CD4-positive, alpha-beta T cell treated with Interferon gamma for 1 hour (primary cell): ENCODE data around the gene PIGU.
"Not testable (repeated sequence)": the region's sequence is repeated elsewhere in the genome, so short reads cannot be mapped to it uniquely, and the experiment has no call there.

ENCODE experiments used
- DNase-seq: peaks from one replicate; pipeline ENCODE4 v3.0.0-alpha.2; 2020

PIGU gene

DNA sequence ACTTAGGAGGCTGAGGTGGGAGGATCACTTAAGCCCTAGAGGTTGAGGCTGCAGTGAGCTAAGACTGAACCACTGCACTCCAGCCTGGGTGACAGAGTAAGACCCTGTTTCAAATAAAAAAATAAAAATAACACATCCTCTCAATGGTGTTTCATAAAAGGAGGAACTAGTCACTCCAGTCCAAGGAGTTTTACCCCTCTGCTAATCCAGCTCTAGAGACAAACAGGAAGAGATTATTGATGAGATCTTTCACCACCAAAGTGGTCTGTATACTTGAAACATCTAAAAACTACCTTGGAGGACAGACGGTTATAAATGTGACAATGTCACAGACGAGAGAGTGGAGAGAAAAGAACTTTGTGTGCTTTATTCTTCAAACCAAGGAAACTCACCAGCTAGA is 58.2 kb downstream of the PIGU start:
- DNase-seq = no peak

DNA sequence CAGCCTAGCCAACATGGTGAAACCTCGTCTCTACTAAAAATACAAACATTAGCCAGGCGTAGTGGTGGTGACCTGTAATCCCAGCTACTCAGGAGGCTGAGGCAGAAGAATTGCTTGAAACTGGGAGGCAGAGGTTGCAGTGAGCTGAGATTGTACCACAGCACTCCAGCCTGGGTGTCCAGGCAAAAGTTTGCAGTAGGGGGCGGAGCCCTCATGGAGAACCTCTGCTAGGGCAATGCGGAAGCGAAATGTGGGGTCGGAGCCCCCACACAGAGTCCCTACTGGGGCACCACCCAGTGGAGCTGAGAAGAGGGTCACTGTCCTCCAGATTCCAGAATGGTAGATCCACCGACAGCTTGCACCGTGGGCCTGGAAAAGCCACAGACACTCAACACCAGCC is 60.0 kb downstream of the PIGU start:
- DNase-seq = not testable (repeated sequence)

DNA sequence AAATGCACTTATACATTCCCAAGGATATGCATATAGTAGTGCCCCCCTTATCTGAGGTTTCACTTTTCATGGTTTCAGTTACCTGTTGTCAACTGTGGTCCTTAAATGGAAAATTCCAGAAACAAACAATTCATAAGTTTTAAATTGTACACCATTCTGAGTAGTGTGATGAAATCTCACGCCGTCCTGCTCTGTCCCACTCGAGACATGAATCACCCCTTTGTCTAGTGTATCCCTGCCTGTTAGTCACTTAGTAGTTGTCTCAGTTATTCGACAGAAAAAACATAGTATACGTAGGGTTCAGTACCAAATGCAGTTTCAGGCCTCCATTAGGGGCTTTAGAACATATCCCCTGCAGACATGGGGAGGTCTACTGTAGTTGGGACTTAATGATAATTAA is 61.4 kb downstream of the PIGU start:
- DNase-seq = no peak

DNA sequence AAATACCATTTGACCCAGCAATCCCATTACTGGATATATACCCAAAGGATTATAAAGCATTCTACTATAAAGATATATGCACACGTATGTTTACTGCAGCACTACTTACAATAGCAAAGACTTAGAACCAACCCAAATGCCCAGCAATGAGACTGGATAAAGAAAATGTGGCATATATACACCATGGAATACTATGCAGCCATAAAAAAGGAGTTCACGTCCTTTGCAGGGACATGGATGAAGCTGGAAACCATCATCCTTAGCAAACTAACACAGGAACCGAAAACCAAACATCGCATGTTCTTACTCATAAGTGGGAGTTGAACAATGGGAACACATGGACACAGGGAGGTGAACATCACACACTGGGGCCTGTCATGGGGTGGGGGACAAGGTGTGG is 64.9 kb downstream of the PIGU start:
- DNase-seq = not testable (repeated sequence)

DNA sequence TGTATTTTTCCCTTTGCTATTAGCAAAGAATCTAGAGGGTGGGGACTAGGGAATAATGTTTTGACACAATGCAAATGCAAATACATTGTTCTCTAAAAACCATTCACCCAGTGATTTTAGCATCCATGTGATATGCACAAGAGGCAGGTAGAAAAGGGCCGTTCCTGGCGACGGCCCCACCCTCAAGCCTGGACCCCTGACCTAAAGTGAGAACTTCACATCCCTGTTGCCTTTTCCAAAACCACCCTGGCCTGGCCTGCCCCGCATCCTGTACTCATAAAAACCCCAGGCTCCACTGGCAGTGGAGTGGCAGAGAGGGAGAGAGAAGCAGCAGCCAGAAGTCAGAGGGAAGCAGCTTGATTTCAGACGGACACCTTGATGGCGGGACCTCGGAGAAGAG is 69.8 kb downstream of the PIGU start:
- DNase-seq = no peak

DNA sequence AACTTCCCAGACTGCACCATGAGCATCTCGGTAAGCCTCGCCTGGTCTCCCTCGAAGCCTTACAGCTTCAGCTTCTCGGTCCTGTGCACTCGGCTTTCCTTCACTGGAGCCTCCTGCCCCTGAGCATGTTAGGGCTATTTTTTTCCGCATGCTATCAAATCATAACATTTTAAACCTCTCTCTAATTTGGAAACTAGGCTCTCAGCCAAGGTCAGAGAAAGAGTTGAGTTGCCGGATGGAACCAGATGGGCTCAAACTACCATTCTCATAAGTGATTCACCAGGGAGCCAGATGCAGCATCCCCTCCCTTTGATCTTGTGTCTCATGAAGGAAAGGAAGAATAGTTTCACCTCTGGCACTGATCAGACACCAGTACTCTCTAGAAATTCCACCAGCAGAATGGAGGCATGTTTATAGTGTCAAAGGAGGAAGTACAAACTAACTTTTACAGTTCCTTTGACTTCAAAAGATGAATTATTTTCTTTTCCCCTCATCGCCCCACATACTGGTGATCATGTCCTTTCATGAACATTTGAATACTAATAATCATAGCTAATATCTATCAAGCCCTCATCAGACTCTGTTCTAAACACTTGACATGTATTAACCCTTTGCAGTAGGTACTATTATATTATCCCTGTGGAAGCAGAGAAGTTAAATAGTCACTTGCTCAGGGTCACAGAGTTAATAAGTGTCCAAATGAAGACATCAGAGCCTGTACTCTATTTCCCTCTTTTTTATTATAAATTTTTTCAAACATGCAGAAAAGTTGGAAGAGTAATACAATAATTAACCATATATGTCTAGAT is 71.7 kb downstream of the PIGU start:
- no peak for DNase-seq

DNA sequence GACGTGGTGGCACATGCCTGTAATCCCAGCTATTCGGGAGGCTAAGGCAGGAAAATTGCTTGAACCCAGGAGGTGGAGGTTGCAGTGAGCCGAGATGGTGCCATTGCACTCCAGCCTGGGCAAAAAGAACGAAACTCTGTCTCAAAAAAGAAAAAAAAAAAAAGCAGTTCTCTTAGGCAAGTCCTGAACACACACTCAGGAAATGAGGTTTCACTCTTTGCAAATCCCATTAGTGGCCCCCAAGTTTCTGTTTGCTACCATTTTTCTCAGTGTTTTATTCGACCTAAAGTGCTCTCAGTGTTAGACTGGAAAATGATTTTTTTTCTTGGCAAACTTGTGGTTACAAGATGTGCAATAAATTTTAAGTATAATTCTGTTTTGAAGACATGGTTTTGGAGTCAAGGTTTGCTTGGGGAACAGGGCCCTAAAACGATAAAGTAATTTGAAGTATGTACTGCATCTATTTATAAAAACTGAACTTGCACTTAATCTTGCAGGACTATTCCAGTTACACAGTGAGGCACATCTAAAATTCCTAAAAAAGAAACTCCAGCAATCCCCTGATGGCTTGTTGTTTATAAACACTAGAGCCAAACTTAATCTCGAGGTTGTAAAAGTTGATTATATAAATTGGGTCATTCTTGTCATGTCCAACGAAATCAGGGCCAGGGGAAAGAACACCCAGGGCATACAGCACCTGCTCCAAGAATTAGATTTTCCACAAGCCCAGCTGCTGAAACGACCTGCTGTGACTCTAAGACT is 75.8 kb downstream of the PIGU start:
- DNase-seq = no peak

DNA sequence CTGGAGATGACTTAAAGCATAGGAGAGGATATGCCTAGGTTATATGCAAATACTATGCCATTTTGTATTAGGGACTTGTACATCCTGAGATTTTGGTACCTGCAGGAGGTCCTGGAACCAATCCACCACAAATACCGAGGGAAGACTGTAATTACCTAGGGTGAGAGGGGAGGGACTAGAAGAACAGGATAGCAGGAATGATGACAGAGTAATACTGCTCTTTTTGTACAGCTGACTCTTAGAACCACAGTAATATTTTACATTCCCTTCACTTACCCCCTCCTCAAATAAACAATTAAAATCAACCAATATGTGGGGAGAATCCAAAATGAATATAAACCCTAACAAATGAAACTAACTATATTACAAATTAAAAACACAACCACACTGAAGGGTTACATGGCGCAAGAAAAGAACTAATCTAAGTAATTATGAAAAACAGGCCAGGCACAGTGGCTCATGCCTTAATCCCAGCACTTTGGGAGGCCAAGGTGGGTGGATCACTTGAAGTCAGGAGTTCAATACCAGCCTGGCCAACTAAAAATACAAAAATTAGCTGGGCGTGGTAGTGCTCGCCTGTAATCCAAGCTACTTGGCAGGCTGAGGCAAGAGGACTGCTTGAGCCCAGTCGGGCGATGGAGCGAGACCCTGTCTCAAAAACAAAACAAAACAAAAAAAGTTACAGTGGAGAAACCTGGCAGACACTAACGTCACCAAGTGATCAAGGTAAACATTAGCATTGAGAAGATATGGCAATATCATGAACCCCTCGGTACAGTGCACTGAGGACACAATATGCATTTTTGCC is 81.3 kb downstream of the PIGU start:
- DNase-seq = no peak

DNA sequence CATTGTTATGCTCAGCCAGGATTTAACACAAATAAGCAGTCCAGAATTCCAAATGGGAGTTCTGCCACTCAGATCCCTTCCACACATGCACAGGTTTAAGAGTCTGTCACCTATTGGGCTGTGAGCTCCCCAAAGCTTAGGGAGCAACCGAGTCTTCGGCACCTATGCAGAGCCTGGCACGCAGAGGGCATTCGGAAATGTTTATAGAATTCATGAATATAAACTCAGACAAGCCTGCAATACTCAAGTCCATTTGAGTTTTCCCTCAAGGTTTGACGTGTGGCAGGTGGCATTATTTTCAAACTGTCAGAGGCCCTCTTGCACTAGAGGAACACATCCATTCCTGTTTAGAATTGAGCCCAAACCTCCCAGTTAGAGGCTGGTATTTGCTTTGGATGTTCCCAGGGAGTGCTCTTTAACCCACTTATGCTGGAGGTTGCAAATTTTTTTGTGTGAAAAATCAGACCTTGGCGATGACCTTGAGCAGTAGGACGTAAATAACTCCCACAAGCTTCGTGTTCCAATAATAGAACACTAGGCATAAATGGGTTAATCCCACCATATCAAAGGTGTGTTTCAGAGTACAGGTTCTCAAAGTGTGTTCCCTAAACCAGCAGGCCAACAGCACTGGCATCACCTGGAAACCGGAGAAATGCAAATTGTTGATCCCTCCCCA is 90.3 kb downstream of the PIGU start:
- no peak for DNase-seq

DNA sequence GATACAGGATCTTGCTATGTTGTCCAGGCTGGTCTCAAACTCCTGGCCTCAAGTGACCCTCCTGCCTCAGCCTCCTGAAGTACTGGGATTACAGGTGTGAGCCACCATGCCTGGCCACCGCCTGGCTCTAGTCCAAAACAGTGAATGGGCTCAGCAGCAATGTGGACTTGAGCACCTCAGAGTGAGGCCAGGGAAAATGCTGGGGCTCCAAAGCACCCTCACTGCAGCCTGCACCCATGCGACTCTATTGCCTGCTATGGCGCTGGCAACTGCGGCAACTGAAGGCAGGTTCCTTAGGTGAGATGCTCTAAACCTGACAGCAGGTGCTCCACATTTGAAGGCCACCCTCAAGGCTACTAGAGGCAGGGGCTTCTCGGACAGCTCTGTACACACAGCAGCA is 91.9 kb downstream of the PIGU start:
- no peak for DNase-seq

DNA sequence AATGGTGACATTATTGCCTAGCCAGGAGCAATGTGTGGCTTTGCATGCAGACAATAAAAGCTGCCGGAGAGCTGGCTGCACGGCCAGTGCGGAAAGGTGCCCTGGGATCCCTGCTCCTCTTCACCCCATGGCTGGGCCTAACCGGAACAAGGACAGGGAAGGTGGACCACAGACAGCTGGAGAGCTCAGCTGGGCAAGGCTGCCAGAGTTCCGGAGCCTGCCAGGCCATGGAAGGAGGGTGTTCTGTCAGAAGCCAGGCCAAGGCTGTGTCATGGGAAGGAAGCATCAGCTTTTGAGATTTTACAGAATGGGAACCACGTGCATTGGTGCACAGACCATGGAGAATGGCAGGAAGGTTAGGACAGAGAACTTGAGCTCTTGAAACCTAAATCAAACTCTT is 93.3 kb downstream of the PIGU start:
- DNase-seq = no peak

DNA sequence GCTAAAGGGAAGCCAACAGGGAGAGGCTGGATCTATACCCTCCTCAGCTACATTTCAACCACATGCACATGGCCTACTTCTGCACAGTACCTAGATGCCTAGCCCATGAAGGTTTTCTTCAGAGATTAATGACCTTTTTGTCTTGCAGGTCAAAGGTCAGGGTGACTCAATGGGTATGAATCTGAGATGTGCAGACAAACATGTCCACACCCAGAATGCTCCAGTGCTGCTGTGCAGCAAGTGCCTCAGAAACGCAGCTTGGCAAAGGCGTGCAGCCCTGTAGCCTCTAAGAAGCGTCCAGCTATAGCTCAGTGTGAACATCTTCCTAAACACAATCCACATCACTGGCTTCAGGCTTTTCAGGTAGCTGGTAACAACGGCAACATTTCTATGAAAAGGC is 94.0 kb downstream of the PIGU start:
- no peak for DNase-seq

DNA sequence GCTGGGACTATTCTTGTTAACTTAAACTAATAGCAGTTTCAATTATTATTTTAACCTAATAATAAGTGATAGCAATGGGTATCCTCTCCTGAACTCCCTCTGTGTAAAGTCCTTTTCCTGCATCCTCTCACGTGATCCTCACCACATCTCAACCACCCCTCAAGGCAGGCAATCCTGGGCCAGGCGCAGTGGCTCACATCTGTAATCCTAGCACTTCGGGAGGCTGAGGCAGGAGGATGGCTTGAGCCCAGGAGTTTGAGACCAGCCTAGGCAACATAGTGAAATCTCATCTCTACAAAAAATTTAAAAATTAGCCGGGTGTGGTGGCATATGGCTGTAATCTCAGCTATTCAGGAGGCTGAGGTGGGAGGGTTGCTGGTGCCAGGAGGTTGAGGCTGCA is 94.7 kb downstream of the PIGU start:
- DNase-seq = no peak

DNA sequence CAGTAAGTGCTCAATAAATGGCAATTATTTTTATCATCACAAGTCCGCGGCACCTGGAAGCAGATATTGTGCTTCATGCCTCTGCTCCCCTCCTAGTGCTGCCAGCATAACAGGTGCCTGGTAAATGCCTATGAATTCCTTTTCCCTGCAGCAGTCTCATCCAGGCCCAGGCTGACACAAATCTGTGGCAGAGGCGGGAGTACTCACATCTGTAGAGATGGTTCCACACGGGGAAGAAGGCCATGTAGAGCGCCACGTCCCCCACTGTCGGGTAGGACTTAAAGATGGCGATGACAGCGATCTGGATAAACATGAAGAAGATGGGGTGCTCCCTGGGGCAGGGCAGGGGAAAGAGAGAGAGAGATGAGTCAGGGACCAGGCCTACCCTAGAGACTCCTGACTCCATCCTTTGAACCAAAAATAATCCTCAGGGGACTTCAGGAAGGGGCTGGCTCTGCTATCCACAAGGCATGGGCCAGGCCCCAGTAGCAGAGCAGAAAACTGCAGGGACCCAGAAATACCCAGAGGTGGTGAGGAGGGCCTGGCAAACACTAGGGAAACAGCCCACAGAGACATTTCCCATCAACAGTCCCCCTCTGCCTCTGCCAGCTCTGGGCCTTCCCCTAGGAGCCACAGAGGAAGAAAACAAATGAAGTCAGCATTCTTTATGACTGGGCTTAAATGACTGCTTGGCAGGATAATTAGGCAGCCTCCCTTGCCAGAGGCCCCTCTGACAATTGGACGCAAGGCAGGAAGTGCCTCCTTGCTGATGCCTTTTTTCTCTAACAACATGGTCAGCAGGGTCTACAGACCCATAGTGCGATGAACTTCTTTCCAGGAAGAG is 95.3 kb downstream of the PIGU start:
- DNase-seq = no peak

DNA sequence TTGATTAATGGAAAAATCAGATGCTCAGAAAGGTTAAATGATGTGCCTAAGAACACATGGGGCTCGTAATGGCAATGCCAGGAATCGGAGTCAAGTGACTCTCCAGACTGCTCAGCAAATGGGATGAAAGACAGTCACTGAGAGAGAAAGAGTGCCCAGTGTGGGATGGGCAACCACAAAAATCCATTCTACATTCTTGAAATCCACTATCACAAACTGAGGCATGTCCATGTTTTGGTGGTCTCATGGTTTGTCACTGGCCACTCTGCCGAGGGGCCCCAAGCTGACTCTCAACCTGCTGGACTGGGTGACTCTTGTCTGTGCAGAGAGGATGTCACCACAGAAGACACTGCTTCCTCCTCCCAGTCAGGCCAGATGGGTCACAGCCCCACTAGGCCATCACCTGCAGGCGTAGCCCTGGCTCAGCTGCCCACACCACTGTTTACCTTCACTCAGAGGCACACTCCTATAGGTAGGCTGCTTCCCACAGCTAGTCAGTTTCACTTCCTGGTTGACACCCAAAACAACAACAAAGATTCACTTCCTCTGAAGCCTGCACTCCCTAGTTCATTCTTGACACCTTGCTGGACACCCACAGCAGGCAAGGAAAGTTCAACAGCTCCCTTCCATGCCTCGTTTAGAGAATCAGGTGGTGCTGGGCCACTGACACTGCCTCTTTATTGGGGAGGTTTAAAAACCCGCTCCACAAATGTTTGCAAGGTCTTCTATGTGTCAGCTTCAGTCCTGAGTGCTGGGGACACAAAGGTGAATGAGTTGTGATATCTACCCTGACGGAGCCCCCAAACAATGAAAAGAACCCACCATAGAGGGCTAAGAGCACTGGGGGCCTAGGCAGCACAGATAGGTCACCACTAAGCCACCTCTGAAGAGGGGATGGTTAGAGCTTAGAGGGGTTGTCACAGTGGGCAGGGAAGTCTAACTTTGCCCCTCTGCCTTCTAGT is 96.6 kb downstream of the PIGU start:
- DNase-seq = no peak

DNA sequence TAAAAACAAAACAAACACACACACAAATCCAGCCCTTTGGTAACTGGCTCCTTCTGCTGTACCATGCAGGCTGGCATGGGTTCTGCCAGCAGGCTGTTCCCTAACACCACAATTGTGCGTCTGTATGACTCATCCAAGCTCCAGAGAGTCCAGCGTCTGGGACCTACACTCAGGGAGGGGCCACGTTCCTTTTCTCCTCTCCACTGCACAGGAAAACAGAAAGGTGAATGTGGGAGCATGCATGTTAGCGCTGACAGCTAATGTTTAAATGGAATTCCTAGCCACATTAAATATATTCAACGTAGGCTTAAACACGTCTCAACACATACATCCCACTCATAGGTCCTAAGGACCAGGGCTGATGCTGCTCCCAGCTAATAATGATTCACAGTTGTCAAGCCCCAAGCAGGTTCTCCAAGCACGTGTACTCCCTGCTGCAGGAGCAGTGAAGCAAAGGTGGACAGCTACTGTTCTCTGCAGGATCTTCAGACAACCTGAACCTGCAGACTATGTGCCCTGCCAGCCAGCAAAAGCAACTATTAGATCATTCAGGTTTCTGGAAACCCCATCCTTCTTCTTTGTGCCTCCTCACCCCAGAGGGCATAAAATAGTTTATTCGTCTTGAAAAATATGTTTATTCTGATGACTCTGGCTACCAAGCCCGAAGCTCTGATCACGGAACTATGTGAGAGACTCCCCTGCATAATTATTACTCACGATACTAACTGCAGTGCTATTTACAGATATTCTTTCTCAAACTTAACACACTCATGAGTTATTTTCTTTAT is 97.5 kb downstream of the PIGU start:
- no peak for DNase-seq

DNA sequence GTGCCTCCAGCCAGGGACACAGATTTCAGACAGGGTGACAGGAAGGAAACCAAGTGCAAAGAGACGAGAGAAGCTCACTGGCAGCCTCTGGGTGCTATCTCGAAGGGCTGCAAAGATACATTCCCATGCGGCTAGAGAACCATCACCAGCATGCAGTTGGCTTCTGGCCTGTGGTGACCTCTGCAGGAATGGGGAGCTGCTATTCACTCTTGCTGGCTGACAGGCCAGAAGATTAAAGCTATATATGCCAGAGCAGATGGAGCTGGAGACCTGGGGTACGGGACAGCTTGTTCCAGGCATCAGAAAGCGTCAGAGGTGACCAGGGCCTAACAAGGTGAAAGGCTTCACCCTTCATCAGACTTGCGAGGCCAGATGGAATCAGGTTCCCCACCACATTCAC is 98.4 kb downstream of the PIGU start:
- DNase-seq = no peak

DNA sequence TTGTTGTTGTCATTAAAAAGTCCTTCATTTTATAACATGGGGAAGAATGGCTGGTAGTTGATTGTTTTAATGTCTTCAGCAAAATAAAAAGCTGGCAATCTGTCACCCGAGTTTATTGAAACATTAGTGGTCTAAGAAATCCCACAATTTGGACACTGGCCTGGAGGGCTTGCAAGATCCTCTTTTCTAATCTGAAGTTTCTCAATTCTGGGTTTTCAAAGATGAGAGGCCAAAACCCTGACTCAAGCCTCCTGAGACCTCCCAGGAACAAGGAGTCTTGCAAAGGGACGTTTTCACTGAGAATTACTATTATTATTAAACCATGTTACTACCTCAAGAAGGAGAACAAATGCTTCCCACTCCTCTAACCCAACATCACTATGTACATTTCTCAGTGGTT is 98.9 kb downstream of the PIGU start:
- DNase-seq = no peak

DNA sequence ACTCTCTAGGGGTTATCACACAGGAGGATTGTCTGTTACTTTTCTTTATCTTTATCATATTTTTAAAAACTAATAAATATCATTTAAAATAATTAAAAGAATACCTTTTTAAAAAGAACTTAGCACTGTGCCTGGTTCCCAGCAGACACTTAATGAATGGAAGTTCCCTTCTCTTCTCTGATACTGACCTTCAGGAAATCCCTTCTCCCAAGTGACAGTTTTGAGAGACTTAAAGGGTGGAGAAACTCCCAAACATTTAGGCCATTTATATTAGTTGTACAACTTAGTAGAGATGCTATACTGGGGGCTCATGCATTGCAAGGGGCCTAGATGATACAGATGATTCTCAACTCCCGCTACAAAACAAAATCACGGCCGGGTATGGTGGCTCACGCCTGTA is 99.8 kb downstream of the PIGU start:
- DNase-seq = no peak

DNA sequence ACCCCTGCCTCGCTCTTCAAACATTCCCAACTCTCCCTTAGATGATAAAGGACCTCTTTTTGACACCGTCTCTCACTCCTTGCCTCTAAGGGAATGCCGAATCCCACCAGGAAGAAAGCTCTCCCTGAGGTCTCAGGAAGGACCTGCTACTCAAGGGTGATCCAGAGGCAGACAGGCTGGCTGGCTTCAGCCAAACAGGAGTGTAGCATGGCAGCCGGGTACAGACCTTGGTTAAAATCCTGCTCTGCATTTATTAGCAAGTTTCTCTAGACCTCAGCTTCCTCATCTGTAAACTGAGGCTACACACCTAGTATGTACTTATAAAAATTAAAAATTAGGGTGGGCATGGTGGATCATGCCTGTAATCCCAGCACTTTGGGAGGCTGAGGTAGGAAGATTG is 101.1 kb downstream of the PIGU start:
- no peak for DNase-seq
